Prostate gland (tissue), 2 donors: ENCODE results near the gene RTEL1.

Source experiments
- CTCF ChIP-seq, 4 experiments: fragments of 200-600 bp in 2 of 4; fragments of 450-650 bp in 2 of 4; sonication (generic) in 2 of 4; IDR thresholded peaks; 1 replicate in 3 of 4; 2 replicates in 1 of 4; pipeline ENCODE4 v1.5.1; 2016 to 2019; ENCODE audit warnings: antibody characterized with exemption in 4 of 4, mild to moderate bottlenecking in 2 of 4, moderate library complexity in 2 of 4
- POLR2A ChIP-seq: fragments of 450-650 bp; IDR thresholded peaks from one replicate; pipeline ENCODE4 v1.6.1; 2016; ENCODE audit warnings: antibody characterized with exemption, mild to moderate bottlenecking
- POLR2AphosphoS5 ChIP-seq: sonication (generic); formaldehyde crosslinking; IDR thresholded peaks from one replicate; pipeline ENCODE4 v1.6.1; 2017; ENCODE audit warnings: antibody characterized with exemption

DNA sequence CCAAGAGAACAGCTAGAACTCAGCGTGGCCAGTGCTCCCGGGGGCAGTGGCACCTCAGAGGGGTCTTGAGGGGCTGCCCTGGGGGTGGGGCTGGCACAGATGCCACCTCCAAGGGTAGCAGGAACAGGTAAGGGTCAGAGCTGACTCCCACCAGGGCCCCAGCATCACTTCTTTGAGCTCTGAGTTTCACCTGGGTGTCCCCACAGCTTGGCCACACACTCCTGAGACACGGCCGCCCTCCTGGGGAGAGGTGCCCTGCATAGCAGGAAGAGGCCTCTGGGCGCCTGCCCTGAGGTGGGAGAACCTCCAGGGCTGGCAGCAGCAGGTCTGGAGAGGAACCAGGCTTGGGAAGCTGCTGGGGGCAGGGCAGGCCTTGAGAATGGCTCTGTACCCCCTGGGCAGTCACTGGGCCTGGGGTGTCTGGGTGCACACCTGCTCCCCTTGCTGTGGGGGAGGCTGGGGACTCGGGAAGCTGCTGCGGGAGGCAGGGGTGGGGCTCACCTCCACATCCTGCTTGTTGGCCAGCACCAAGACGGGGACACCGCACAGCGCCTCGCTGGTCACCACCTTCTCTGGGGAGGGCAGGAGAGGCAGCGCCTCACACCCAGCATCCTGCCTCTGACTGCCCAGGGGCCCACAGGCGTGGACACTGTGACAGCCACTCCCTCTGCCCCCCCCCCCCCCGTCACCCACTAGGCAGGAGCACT, 43.4 kb downstream of the RTEL1 start:
- TF ChIP-seq CTCF (IDR thresholded peaks at IDR 0.05) (no peak), POLR2AphosphoS5 (no peak), POLR2A (no peak)
